ENCODE data around the gene ZNF546.

GRCh38 chr19:39966617-39967016, 30.2 kb upstream of the ZNF546 start:
- no peak for TF ChIP-seq CTCF (IDR thresholded peaks at IDR 0.05 in 8 of 11, conservative IDR thresholded peaks at IDR 0.05 in 3 of 11)
- no peak for TF ChIP-seq POLR2A (IDR thresholded peaks at IDR 0.05)
